Lung (tissue), 12 donors: ENCODE measurements around the gene PCDHA5. TPM values are rescaled to one million over a fixed set of nuclear protein-coding genes. Genes with fewer than 3 reads are reported as not detected.
A peak's percentile ranks its signal among the peaks of the same experiment; 100 is the strongest.
"Not testable (repeated sequence)": the region's sequence is repeated elsewhere in the genome, so short reads cannot be mapped to it uniquely, and the experiment has no call there.

Experiments
- ATAC-seq: fragments of 200-7000 bp; cut with Tn5 transposase; one replicate; pipeline ENCODE4 v1.9.1; 2020; ENCODE audit warnings: moderate number of reproducible peaks; ENCODE audit not compliant: insufficient read depth, low FRiP score
- DNase-seq, 3 donors: peaks; one replicate each; pipeline ENCODE4 v3.0.0-alpha.2; 2013 to 2017
- H3K27ac ChIP-seq, 2 donors: one replicate each; pipeline ENCODE4 v1.5.1; 2013; ENCODE audit warnings: mild to moderate bottlenecking in 2 of 2, moderate library complexity in 2 of 2, control low read depth in 1 of 2, inconsistent platforms in 1 of 2, low read depth in 1 of 2, low read length in 1 of 2
- H3K27me3 ChIP-seq, 3 donors: one replicate each; pipeline ENCODE4 v1.5.1; 2013; ENCODE audit warnings: low read length in 2 of 3; ENCODE audit not compliant: control insufficient read depth in 3 of 3, insufficient read depth in 3 of 3
- H3K36me3 ChIP-seq, 4 donors: one replicate each; pipeline ENCODE4 v1.5.1; 2013; ENCODE audit warnings: low read length in 4 of 4, mild to moderate bottlenecking in 1 of 4, moderate library complexity in 1 of 4; ENCODE audit not compliant: control insufficient read depth in 4 of 4, insufficient read depth in 4 of 4
- H3K4me1 ChIP-seq, 5 donors: one replicate each; pipeline ENCODE4 v1.5.1; 2013; ENCODE audit warnings: low read length in 5 of 5, mild to moderate bottlenecking in 2 of 5, moderate library complexity in 1 of 5; ENCODE audit not compliant: control insufficient read depth in 5 of 5, insufficient read depth in 5 of 5
- H3K4me3 ChIP-seq: one replicate; pipeline ENCODE4 v1.5.1; 2013; ENCODE audit warnings: mild to moderate bottlenecking, control low read depth, moderate library complexity
- H3K9ac ChIP-seq, 2 donors: one replicate each; pipeline ENCODE4 v1.5.1; 2013; ENCODE audit warnings: low read length in 2 of 2, control low read depth in 1 of 2; ENCODE audit not compliant: insufficient read depth in 1 of 2
- H3K9me3 ChIP-seq, 4 donors: one replicate each; pipeline ENCODE4 v1.5.1; 2013; ENCODE audit warnings: low read length in 3 of 4, mild to moderate bottlenecking in 1 of 4, moderate library complexity in 1 of 4; ENCODE audit not compliant: control insufficient read depth in 4 of 4, insufficient read depth in 3 of 4
- WGBS, 2 donors: extraction: QIAGEN DNeasy Blood & Tissue Kit; methylation state at CpG; one replicate each; pipeline ENCODE4 v1.1.7; 2013; 5-methylcytosine and 5-hydroxymethylcytosine counted together
- polyA plus RNA-seq, 2 donors: library from polyadenylated mRNA; stranded (reverse); fragments of 200-250 nt; gene quantifications; one replicate each; pipeline ENCODE4 v1.2.1, GENCODE V29; 2013
- total RNA-seq, 2 donors: library from RNA; depleted of rRNA in 1 of 2; stranded (reverse); fragments of >200 nt in 1 of 2; gene quantifications; one replicate each; pipeline ENCODE4 v1.2.1, GENCODE V29; 2014 to 2021
- TF ChIP-seq, protein P1 (sequence below): IDR thresholded peaks from 2 replicates; pipeline ENCODE4 v1.5.1; 2012; ENCODE audit warnings: mild to moderate bottlenecking; ENCODE audit errors: control extremely low read depth, extremely low read depth
- donor health status: control.
- donor health status: control.
- donor health status: Bipolar disorder and iron deficiency.
- donor health status: healthy.
- donor health status: DM: yes; HTN: yes; CAD: no.

PCDHA5 gene
- total and polyA plus RNA-seq, 4 donors: 0.10 to 0.46 (median 0.34) TPM; not detected in 1

DNA sequence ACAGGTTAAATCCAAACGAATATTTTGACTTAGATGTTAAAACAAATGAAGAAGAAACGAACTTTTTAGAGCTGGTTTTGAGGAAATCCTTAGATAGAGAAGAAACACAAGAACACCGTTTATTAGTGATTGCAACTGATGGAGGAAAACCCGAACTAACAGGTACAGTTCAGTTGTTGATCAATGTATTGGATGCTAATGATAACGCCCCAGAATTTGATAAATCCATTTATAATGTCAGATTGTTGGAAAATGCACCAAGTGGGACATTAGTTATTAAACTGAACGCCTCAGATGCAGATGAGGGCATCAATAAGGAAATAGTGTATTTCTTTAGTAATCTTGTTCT lies 842 bp downstream of the PCDHA5 start:
- no peaks in the 10 kb centered on the region for H3K36me3 ChIP-seq
- DNase-seq: no peak
- no peaks in the 10 kb centered on the region for H3K4me1 ChIP-seq
- 25 to 27% methylated on average over 6 of the region's 6 CpGs for WGBS, 2 donors
- H3K9me3 ChIP-seq: peaks cover 0 to 19% (median 0%) of the 10 kb centered on the region in 4 donors
- H3K9ac ChIP-seq: no peak overlapping the region
- ATAC-seq: no peak
- H3K27me3 ChIP-seq: no peaks in the 10 kb centered on the region
- TF ChIP-seq, protein P1, sequence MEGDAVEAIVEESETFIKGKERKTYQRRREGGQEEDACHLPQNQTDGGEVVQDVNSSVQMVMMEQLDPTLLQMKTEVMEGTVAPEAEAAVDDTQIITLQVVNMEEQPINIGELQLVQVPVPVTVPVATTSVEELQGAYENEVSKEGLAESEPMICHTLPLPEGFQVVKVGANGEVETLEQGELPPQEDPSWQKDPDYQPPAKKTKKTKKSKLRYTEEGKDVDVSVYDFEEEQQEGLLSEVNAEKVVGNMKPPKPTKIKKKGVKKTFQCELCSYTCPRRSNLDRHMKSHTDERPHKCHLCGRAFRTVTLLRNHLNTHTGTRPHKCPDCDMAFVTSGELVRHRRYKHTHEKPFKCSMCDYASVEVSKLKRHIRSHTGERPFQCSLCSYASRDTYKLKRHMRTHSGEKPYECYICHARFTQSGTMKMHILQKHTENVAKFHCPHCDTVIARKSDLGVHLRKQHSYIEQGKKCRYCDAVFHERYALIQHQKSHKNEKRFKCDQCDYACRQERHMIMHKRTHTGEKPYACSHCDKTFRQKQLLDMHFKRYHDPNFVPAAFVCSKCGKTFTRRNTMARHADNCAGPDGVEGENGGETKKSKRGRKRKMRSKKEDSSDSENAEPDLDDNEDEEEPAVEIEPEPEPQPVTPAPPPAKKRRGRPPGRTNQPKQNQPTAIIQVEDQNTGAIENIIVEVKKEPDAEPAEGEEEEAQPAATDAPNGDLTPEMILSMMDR: no peak
- H3K4me3 ChIP-seq: no peak overlapping the region
- no peak overlapping the region for H3K27ac ChIP-seq

DNA sequence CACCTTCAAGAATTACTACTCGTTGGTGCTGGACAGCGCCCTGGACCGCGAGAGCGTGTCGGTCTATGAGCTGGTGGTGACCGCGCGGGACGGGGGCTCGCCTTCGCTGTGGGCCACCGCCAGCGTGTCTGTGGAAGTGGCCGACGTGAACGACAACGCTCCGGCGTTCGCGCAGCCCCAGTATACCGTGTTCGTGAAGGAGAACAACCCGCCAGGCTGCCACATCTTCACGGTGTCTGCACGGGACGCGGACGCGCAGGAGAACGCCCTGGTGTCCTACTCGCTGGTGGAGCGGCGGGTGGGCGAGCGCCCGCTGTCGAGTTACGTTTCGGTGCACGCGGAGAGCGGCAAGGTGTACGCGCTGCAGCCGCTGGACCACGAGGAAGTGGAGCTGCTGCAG lies 1.6 kb downstream of the PCDHA5 start:
- H3K36me3 ChIP-seq, ATAC-seq, DNase-seq, H3K9ac ChIP-seq, H3K4me1 ChIP-seq, H3K4me3 ChIP-seq, H3K27me3 ChIP-seq, H3K27ac ChIP-seq: not testable (repeated sequence)
- H3K9me3 ChIP-seq: peaks cover 0 to 20% (median under 1%) of the 10 kb centered on the region in 4 donors
- 50 to 58% methylated on average over 48 of the region's 48 CpGs for WGBS, 2 donors

DNA sequence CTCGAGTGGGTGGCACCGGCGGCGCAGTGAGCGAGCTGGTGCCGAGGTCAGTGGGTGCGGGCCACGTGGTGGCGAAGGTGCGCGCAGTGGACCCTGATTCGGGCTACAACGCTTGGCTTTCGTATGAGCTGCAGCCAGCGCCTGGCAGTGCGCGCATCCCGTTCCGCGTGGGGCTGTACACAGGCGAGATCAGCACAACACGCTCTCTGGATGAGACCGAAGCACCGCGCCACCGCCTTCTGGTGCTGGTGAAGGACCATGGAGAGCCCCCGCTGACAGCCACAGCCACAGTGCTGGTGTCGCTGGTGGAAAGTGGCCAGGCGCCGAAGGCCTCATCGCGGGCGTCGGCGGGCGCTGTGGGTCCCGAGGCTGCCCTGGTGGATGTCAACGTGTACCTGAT lies 2.1 kb downstream of the PCDHA5 start:
- H3K4me3 ChIP-seq: no peak overlapping the region
- H3K27me3 ChIP-seq: peaks cover 0 to 4% (median 0%) of the 10 kb centered on the region in 3 donors
- H3K27ac ChIP-seq: no peak overlapping the region
- TF ChIP-seq, protein P1: no peak
- 55 to 62% methylated on average over 35 to 38 of the region's 38 CpGs for WGBS, 2 donors
- ATAC-seq: no peak
- peaks cover 0 to 24% (median 3%) of the 10 kb centered on the region in 4 donors for H3K9me3 ChIP-seq
- H3K36me3 ChIP-seq: no peaks in the 10 kb centered on the region
- DNase-seq: no peak
- H3K4me1 ChIP-seq: no peaks in the 10 kb centered on the region
- H3K9ac ChIP-seq: no peak overlapping the region

DNA sequence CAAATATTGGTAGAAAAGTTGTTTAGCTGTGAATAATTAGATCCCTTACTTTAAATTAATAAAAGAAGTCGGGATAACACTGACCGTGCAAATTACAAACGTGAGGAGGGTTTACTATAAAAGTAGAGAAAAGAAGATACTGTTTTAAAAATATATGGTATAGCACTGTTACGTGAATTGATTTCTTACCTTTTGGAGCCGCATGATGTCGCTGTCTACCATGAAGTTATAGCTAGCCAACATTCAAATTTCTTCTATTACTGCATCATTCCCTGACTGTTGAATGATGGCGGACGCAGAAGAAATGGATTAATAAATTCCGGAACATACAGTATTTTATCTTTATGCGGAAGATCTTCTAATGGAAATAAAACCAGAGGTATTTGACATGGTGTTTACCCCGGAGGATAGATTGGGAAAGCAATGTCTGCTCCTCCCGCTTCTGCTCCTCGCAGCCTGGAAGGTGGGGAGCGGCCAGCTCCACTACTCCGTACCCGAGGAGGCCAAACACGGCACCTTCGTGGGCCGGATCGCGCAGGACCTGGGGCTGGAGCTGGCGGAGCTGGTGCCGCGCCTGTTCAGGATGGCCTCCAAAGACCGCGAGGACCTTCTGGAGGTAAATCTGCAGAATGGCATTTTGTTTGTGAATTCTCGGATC lies 6.4 kb downstream of the PCDHA5 start, which contains the start of gene PCDHA6:
TSS of gene PCDHA6 (plus strand) at position 257 of the 658 bp plus-strand sequence. CDS start at position 389, 132 bp downstream.
- WGBS, 2 donors: 15 to 17% methylated on average over 27 of the region's 27 CpGs

More for the DNA sequence above, 6.4 kb downstream of the PCDHA5 start, which contains the start of gene PCDHA6:
- Histone ChIP-seq H3K9me3 (peaks cover 0 to 32% (median 3%) of the 10 kb centered on the region in 4 donors), H3K36me3 (no peaks in the 10 kb centered on the region), H3K27me3 (peaks cover 0 to 7% (median 0%) of the 10 kb centered on the region in 3 donors), H3K4me1 (no peaks in the 10 kb centered on the region), H3K27ac (no peak within 1 kb of the TSS), H3K9ac (no peak within 1 kb of the TSS), H3K4me3 (no peak within 1 kb of the TSS)
- ATAC-seq (no peak), DNase-seq (peak in 1 of 3 donors; percentile 3)
- TF ChIP-seq, protein P1: no peak
